ENCODE results near the gene KIF23.

- TF ChIP-seq NFRKB (IDR thresholded peaks at IDR 0.05) = no peak
- no peak for TF ChIP-seq L3MBTL2 (conservative IDR thresholded peaks at IDR 0.05)
- no peak for TF ChIP-seq ELF4 (IDR thresholded peaks at IDR 0.05)
- no peak for TF ChIP-seq TARDBP (IDR thresholded peaks at IDR 0.05)
- no peak for TF ChIP-seq SUZ12 (IDR thresholded peaks at IDR 0.05)
- no peak for TF ChIP-seq FOXK2 (IDR thresholded peaks at IDR 0.05)
- no peak for TF ChIP-seq ARNT (IDR thresholded peaks at IDR 0.05)
- TF ChIP-seq CTBP1 (IDR thresholded peaks at IDR 0.05; ENCODE audit: borderline replicate concordance) = no peak
- no peak for TF ChIP-seq BHLHE40 (IDR thresholded peaks at IDR 0.05; ENCODE audit: borderline replicate concordance)
- TF ChIP-seq ZNF384 (IDR thresholded peaks at IDR 0.05) = no peak
- TF ChIP-seq FOXA1 (IDR thresholded peaks at IDR 0.05) = no peak
Observed at GRCh38 chr15:69489073-69489571, 75.0 kb downstream of the KIF23 start.
